Peyer's patch (tissue), 4 donors: ENCODE results near the gene BIN2.

Experiments
- POLR2A ChIP-seq, 2 donors: fragments of 450-650 bp; IDR thresholded peaks; one replicate each; pipeline ENCODE4 v1.5.1; 2017; ENCODE audit warnings: antibody characterized with exemption in 2 of 2, mild to moderate bottlenecking in 2 of 2, moderate library complexity in 2 of 2
- TF ChIP-seq, protein P1 (sequence below), 6 experiments: fragments of 450-650 bp in 4 of 6; fragments of 200-600 bp in 2 of 6; sonication (generic) in 1 of 6; IDR thresholded peaks; one replicate each; pipeline ENCODE4 v1.5.1; 2017 to 2019; ENCODE audit warnings: antibody characterized with exemption in 6 of 6, mild to moderate bottlenecking in 3 of 6, moderate library complexity in 1 of 6

DNA sequence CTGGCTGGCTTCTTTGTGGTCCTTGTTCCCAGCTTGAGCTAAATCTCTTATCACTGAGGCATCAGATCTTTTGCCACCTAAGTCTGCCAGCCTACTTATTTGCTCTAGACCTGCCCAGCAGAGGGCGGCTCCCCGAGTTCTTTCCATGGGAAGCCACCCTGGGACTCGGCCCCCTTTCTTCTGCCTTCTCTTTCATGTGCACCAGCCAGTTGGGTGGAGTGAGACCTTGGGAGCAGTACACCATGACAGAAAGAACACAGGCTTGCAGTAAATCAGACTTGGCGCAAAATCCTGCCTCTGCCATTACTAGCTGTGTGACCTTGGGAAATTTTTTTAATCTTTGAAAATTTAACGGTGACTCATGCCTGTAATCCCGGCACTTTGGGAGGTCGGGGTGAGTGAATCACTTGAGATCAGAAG is 61.2 kb downstream of the BIN2 start:
- TF ChIP-seq, protein P1, sequence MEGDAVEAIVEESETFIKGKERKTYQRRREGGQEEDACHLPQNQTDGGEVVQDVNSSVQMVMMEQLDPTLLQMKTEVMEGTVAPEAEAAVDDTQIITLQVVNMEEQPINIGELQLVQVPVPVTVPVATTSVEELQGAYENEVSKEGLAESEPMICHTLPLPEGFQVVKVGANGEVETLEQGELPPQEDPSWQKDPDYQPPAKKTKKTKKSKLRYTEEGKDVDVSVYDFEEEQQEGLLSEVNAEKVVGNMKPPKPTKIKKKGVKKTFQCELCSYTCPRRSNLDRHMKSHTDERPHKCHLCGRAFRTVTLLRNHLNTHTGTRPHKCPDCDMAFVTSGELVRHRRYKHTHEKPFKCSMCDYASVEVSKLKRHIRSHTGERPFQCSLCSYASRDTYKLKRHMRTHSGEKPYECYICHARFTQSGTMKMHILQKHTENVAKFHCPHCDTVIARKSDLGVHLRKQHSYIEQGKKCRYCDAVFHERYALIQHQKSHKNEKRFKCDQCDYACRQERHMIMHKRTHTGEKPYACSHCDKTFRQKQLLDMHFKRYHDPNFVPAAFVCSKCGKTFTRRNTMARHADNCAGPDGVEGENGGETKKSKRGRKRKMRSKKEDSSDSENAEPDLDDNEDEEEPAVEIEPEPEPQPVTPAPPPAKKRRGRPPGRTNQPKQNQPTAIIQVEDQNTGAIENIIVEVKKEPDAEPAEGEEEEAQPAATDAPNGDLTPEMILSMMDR (IDR thresholded peaks at IDR 0.05), result peak in 4 of 6 experiments; percentile 42 to 65 (median 60)
- TF ChIP-seq POLR2A (IDR thresholded peaks at IDR 0.05), result no peak
